ENCODE results near the gene AP4M1. TPM values are rescaled to one million over a fixed set of nuclear protein-coding genes. Genes with fewer than 3 reads are reported as not detected.
A peak's percentile ranks its signal among the peaks of the same experiment; 100 is the strongest.

AP4M1 gene
- total RNA-seq, 2 donors from 2014 or later: 18.0 to 27.2 TPM

- Histone ChIP-seq H3K36me3 (no peaks in the 10 kb centered on the region), H3K27ac (no peak overlapping the region), H3K9me3 (no peaks in the 10 kb centered on the region), H3K4me3 (peak overlapping the region in 1 of 2 donors; percentile 10), H3K27me3 (replicated peaks; ENCODE audit: insufficient read depth) (no peaks in the 10 kb centered on the region), H3K4me1 (replicated peaks) (no peaks in the 10 kb centered on the region)
- 14% methylated on average over 24 of the region's 24 CpGs for WGBS
- peak; percentile 66 for DNase-seq (ENCODE audit: low spot score)
- TF ChIP-seq POLR2A (IDR thresholded peaks at IDR 0.05) (no peak), POLR2AphosphoS5 (IDR thresholded peaks at IDR 0.05) (peak; percentile 55)
- TF ChIP-seq, protein P1, sequence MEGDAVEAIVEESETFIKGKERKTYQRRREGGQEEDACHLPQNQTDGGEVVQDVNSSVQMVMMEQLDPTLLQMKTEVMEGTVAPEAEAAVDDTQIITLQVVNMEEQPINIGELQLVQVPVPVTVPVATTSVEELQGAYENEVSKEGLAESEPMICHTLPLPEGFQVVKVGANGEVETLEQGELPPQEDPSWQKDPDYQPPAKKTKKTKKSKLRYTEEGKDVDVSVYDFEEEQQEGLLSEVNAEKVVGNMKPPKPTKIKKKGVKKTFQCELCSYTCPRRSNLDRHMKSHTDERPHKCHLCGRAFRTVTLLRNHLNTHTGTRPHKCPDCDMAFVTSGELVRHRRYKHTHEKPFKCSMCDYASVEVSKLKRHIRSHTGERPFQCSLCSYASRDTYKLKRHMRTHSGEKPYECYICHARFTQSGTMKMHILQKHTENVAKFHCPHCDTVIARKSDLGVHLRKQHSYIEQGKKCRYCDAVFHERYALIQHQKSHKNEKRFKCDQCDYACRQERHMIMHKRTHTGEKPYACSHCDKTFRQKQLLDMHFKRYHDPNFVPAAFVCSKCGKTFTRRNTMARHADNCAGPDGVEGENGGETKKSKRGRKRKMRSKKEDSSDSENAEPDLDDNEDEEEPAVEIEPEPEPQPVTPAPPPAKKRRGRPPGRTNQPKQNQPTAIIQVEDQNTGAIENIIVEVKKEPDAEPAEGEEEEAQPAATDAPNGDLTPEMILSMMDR (IDR thresholded peaks at IDR 0.05): peak; percentile 50 to 81 (median 70)
- intact Hi-C loops (cut with DNase I): loop anchor here (5.0 kb wide), 1 partner anchor 91 kb away; no protein-coding TSS in a partner anchor
Observed at GRCh38 chr7:100130608-100131453, 29.4 kb downstream of the AP4M1 start.

- TF ChIP-seq POLR2AphosphoS5 (IDR thresholded peaks at IDR 0.05) (no peak), POLR2A (IDR thresholded peaks at IDR 0.05) (no peak)
- TF ChIP-seq, protein P1 (IDR thresholded peaks at IDR 0.05): no peak
- H3K27ac ChIP-seq: no peak overlapping the region
- intact Hi-C loops (cut with DNase I): loop anchor here (5.0 kb wide), 1 partner anchor 90 kb away; no protein-coding TSS in a partner anchor
- 70% methylated on average over 7 of the region's 7 CpGs for WGBS
- H3K36me3 ChIP-seq: no peaks in the 10 kb centered on the region
- H3K9me3 ChIP-seq: no peaks in the 10 kb centered on the region
- no peaks in the 10 kb centered on the region for H3K4me1 ChIP-seq (replicated peaks)
- DNase-seq (ENCODE audit: low spot score): no peak
- H3K27me3 ChIP-seq (replicated peaks; ENCODE audit: insufficient read depth): no peaks in the 10 kb centered on the region
- H3K4me3 ChIP-seq: no peak overlapping the region
Observed at GRCh38 chr7:100132126-100132525, 30.7 kb downstream of the AP4M1 start.

DNA sequence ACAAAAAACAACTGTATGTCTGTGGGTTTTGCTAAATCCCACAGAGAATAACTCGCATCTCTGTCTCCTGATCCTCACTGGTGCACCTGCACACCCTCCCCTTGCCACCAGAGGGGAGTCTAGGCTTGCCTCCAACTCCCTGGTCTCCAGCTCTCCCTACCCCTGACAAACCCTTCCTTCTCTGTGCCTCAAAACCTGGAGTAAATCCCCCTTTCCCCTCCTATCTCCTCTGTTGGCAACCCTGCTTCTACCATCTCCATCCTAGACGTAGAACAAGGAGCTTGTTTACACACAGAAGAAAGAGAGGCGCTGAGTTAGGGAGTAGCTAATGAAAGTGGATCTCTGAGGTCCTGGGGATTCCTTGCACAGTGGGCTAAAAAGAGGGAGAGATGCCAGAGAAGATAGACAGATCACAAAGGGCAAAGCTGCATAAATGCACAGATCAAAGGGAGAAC lies 31.3 kb downstream of the AP4M1 start:
- Histone ChIP-seq H3K4me3 (no peak overlapping the region), H3K27ac (no peak overlapping the region), H3K36me3 (no peaks in the 10 kb centered on the region), H3K27me3 (replicated peaks; ENCODE audit: insufficient read depth) (no peaks in the 10 kb centered on the region), H3K4me1 (replicated peaks) (no peaks in the 10 kb centered on the region), H3K9me3 (no peaks in the 10 kb centered on the region)
- 20% methylated on average over 3 of the region's 3 CpGs for WGBS
- DNase-seq (ENCODE audit: low spot score): peak; percentile 44
- peak; percentile 20 for TF ChIP-seq POLR2AphosphoS5 (IDR thresholded peaks at IDR 0.05)
- no peak for TF ChIP-seq POLR2A (IDR thresholded peaks at IDR 0.05)
- TF ChIP-seq, protein P1 (IDR thresholded peaks at IDR 0.05): peak; percentile 37 to 85 (median 78)
- intact Hi-C loops (cut with DNase I): loop anchor here (5.0 kb wide), 1 partner anchor 90 kb away; no protein-coding TSS in a partner anchor

DNA sequence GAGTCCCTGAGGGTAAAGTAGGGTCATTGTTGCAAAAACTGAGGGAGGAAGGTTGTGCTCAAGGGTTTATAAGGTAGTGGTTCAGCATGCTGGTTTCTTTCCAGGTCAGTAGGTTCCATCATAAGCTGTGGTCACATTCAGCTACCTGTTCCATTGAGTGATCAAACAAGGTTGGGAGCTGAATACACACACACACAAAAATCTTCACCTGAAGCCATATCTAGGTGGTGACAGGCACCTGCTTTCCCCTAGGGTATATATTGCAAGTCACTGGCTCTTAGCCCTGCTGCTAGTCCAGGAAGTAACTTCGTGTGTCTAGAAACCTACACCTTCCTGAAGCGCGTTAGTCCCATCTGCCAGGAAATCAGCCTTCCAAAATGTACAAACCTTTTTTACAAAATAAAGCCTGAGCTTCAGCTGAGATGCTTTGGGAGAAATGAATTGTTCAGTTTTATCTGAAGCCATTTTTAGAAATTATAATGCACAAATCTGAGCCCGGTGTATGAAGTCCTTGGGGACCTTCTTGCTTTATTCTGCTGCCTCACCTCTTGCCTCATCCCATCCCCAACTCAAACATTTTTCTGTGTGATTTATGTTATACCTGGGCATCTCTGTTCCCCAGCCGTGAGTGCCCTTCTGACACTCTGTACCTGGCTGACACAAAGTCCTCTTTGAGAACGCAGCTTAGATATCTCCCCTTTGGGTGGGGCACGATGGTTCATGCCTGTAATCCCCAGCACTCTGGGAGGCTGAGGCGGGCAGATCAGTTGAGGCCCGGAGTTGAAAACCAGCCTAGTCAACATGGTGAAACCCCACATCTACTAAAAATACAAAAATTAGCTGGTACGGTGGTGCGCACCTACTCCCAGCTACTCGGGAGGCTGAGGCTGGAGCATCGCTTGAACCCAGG lies 36.7 kb downstream of the AP4M1 start:
- Histone ChIP-seq H3K9me3 (no peaks in the 10 kb centered on the region), H3K27ac (no peak overlapping the region), H3K36me3 (no peaks in the 10 kb centered on the region), H3K27me3 (replicated peaks; ENCODE audit: insufficient read depth) (no peaks in the 10 kb centered on the region), H3K4me1 (replicated peaks) (no peaks in the 10 kb centered on the region), H3K4me3 (no peak overlapping the region)
- intact Hi-C loops (cut with DNase I): no loop called here
- WGBS: 77% methylated on average over 13 of the region's 13 CpGs
- DNase-seq (ENCODE audit: low spot score): no peak
- TF ChIP-seq POLR2A (IDR thresholded peaks at IDR 0.05) (no peak), POLR2AphosphoS5 (IDR thresholded peaks at IDR 0.05) (no peak)
- TF ChIP-seq, protein P1 (IDR thresholded peaks at IDR 0.05): no peak
